Measurements from ENCODE around the gene RUNX2. TPM values are rescaled to one million over a fixed set of nuclear protein-coding genes. Genes with fewer than 3 reads are reported as not detected.

RUNX2 gene
- total and polyA plus RNA-seq, 2 experiments from 2014 or later: 0.66 to 1.7 TPM

GRCh38 chr6:45609141-45609638 is 281.1 kb downstream of the RUNX2 start:
- Histone ChIP-seq H3F3A (replicated peaks; ENCODE audit: low read depth) (no peaks in the 10 kb centered on the region), H3K27me3 (ENCODE audit: insufficient read depth) (no peaks in the 10 kb centered on the region), H4K20me1 (replicated peaks; ENCODE audit: insufficient read depth) (no peaks in the 10 kb centered on the region), H3K4me3 (no peak overlapping the region), H3K79me2 (replicated peaks; ENCODE audit: insufficient read depth) (no peaks in the 10 kb centered on the region), H3K36me3 (ENCODE audit: insufficient read depth) (no peaks in the 10 kb centered on the region), H3K27ac (ENCODE audit: low read depth) (no peak overlapping the region), H3K4me1 (ENCODE audit: insufficient read depth) (peaks cover 3% of the 10 kb centered on the region; the same call in 1 of the 2 replicates), H3K9me2 (ENCODE audit: insufficient read depth) (no peaks in the 10 kb centered on the region), H2AFZ (no peak overlapping the region), H3K4me2 (no peak overlapping the region)
- no peaks in the 10 kb centered on the region for H3K36me3 Mint-ChIP-seq (ENCODE audit: low read depth)
- no peak overlapping the region for H3K4me3 Mint-ChIP-seq
- DNase-seq (ENCODE audit: low spot score) (no peak), ATAC-seq (no peak)
- peaks cover 6% of the 10 kb centered on the region; the same call in 1 of the 3 replicates for H3K4me1 Mint-ChIP-seq
- TF ChIP-seq EZH2phosphoT487 (IDR thresholded peaks at IDR 0.05; ENCODE audit: unreplicated experiment): no peak
- TF ChIP-seq EZH2 (IDR thresholded peaks at IDR 0.05; ENCODE audit: low read depth, unreplicated experiment): no peak
- TF ChIP-seq ZNF462 (CRISPR knock-in tag; IDR thresholded peaks at IDR 0.05): no peak
- TF ChIP-seq ZNF114 (CRISPR knock-in tag; IDR thresholded peaks at IDR 0.05): no peak
- no peak for TF ChIP-seq ZNF331 (CRISPR knock-in tag; IDR thresholded peaks at IDR 0.05; ENCODE audit: low read depth)
- TF ChIP-seq NANOG (IDR thresholded peaks at IDR 0.05; ENCODE audit: borderline replicate concordance): no peak
- TF ChIP-seq STAT1 (IDR thresholded peaks at IDR 0.05; ENCODE audit: unreplicated experiment): no peak
- no peak for TF ChIP-seq JUNB (IDR thresholded peaks at IDR 0.05; ENCODE audit: unreplicated experiment)
- no peak for TF ChIP-seq CTCF (conservative IDR thresholded peaks at IDR 0.05; ENCODE audit: low read depth in 2 of 2)
- TF ChIP-seq CREB1 (CRISPR knock-in tag; IDR thresholded peaks at IDR 0.05; ENCODE audit: low read depth): no peak
- TF ChIP-seq ETS1 (IDR thresholded peaks at IDR 0.05): no peak
- TF ChIP-seq POLR2AphosphoS5 (IDR thresholded peaks at IDR 0.05; ENCODE audit: low read depth): no peak
- TF ChIP-seq REST (IDR thresholded peaks at IDR 0.05; ENCODE audit: unreplicated experiment): no peak
- H3K27ac Mint-ChIP-seq: no peak overlapping the region
- H3K9me3 Mint-ChIP-seq: no peaks in the 10 kb centered on the region
- peaks cover 1% of the 10 kb centered on the region for H3K27me3 Mint-ChIP-seq (ENCODE audit: insufficient read depth, low read depth, poor library complexity)
